GM19468 (cell line): ENCODE data around the gene DCLK1.

Experiments
- ATAC-seq: cut with Tn5 transposase; IDR thresholded peaks from one replicate; pipeline ENCODE4 v1.9.1; 2021; ENCODE audit warnings: mild to moderate bottlenecking, moderate library complexity, moderate number of reproducible peaks; ENCODE audit not compliant: unreplicated experiment; ENCODE audit errors: extremely low read depth

DCLK1 gene

GRCh38 chr13:36131222-36131930, at the start of gene DCLK1:
Gene DCLK1, minus strand, starts transcription at chr13:36131382.
- ATAC-seq, result no peak

- no peak for ATAC-seq
Observed at GRCh38 chr13:36175621-36176020, 44.4 kb upstream of the DCLK1 start.

GRCh38 chr13:36174923-36175322, 43.7 kb upstream of the DCLK1 start:
- ATAC-seq, result no peak

GRCh38 chr13:36173571-36174322, 42.6 kb upstream of the DCLK1 start:
- ATAC-seq, result no peak

- no peak for ATAC-seq
Observed at GRCh38 chr13:36166046-36166445, 34.9 kb upstream of the DCLK1 start.

- ATAC-seq, result no peak
Observed at GRCh38 chr13:36163809-36164308, 32.7 kb upstream of the DCLK1 start.

- no peak for ATAC-seq
Observed at GRCh38 chr13:36163286-36163685, 32.1 kb upstream of the DCLK1 start.

- no peak for ATAC-seq
Observed at GRCh38 chr13:36160297-36160696, 29.1 kb upstream of the DCLK1 start.

- no peak for ATAC-seq
Observed at GRCh38 chr13:36158611-36159010, 27.4 kb upstream of the DCLK1 start.

- ATAC-seq, result no peak
Observed at GRCh38 chr13:36157480-36157879, 26.3 kb upstream of the DCLK1 start.

GRCh38 chr13:36154567-36155291, 23.5 kb upstream of the DCLK1 start:
- no peak for ATAC-seq

- ATAC-seq, result no peak
Observed at GRCh38 chr13:36151591-36151990, 20.4 kb upstream of the DCLK1 start.

- ATAC-seq, result no peak
Observed at GRCh38 chr13:36148446-36148845, 17.3 kb upstream of the DCLK1 start.

GRCh38 chr13:36147330-36147729, 16.1 kb upstream of the DCLK1 start:
- no peak for ATAC-seq

- no peak for ATAC-seq
Observed at GRCh38 chr13:36146511-36147269, 15.5 kb upstream of the DCLK1 start.

GRCh38 chr13:36143738-36144137, 12.6 kb upstream of the DCLK1 start:
- no peak for ATAC-seq

- ATAC-seq, result no peak
Observed at GRCh38 chr13:36142735-36143134, 11.6 kb upstream of the DCLK1 start.

GRCh38 chr13:36135876-36136275, 4.7 kb upstream of the DCLK1 start:
- no peak for ATAC-seq

GRCh38 chr13:36134632-36135031, 3.5 kb upstream of the DCLK1 start:
- no peak for ATAC-seq

- ATAC-seq, result no peak
Observed at GRCh38 chr13:36133950-36134626, 2.9 kb upstream of the DCLK1 start.
